Cardiac fibroblast (primary cell): ENCODE data around the gene NCOA1.
A peak's percentile ranks its signal among the peaks of the same experiment; 100 is the strongest.

Experiments used
- DNase-seq, 2 donors: peaks; one replicate each; pipeline versions ENCODE4 v3.0.0 to v3.0.0-alpha.2; 2010; ENCODE audit warnings: low read depth in 2 of 2
- H3K4me3 ChIP-seq, 2 donors: replicated peaks in 1 of 2; 1 replicate in 1 of 2; 2 replicates in 1 of 2; pipeline ENCODE4 v1.5.1; 2011; ENCODE audit warnings: low read depth in 2 of 2, low read length in 2 of 2, mild to moderate bottlenecking in 2 of 2, moderate library complexity in 1 of 2
- CTCF ChIP-seq: IDR thresholded peaks from one replicate; pipeline ENCODE4 v1.5.1; 2011; ENCODE audit warnings: low read depth, mild to moderate bottlenecking, low read length, inconsistent platforms

Gene NCOA1

GRCh38 chr2:24490690-24491541 lies at the start of gene NCOA1:
NCOA1 (plus strand) TSS chr2:24491254; CDS start chr2:24658678, 167,424 bp downstream.
- peak within 1 kb of the TSS; percentile 73 to 85 for H3K4me3 ChIP-seq
- no peak for TF ChIP-seq CTCF
- peak; percentile 88 to 95 for DNase-seq

- DNase-seq = no peak
- H3K4me3 ChIP-seq = no peak overlapping the region
- TF ChIP-seq CTCF = no peak
Measured at GRCh38 chr2:24448797-24449196, 42.3 kb upstream of the NCOA1 start.

GRCh38 chr2:24449344-24449743 lies 41.7 kb upstream of the NCOA1 start:
- H3K4me3 ChIP-seq = no peak overlapping the region
- no peak for TF ChIP-seq CTCF
- DNase-seq = no peak

- TF ChIP-seq CTCF = no peak
- no peak overlapping the region for H3K4me3 ChIP-seq
- DNase-seq = no peak
Measured at GRCh38 chr2:24451805-24452501, 39.1 kb upstream of the NCOA1 start.

GRCh38 chr2:24452502-24452885 lies 38.6 kb upstream of the NCOA1 start:
- H3K4me3 ChIP-seq = no peak overlapping the region
- DNase-seq = no peak
- no peak for TF ChIP-seq CTCF

GRCh38 chr2:24453379-24454073 lies 37.5 kb upstream of the NCOA1 start:
- H3K4me3 ChIP-seq = peak overlapping the region in 1 of 2 donors; percentile 46
- peak in 1 of 2 donors; percentile 27 for DNase-seq
- no peak for TF ChIP-seq CTCF
